Measurements from ENCODE around the gene RELL1.

- TF ChIP-seq POLR2A (IDR thresholded peaks at IDR 0.05): no peak
- no peak for TF ChIP-seq CTCF (IDR thresholded peaks at IDR 0.05)
These were observed 29.8 kb upstream of the RELL1 start for GRCh38 chr4:37715889-37716402.
